Endothelial cell of umbilical vein (primary cell): ENCODE measurements around the gene EFHC2. TPM values are rescaled to one million over a fixed set of nuclear protein-coding genes. Genes with fewer than 3 reads are reported as not detected.

Experiments used
- BruUV-seq: library from RNA; stranded (reverse); fragments of 400-500 nt; replicated peaks from 2 replicates; lab custom pipeline; 2021; lab: Mats Ljungman, UMichigan
- CTCF ChIA-PET: fragments of 300-600, 350-600 bp; sonication (Branson Sonifier 250); formaldehyde crosslinking; loops from one replicate; lab custom pipeline; 2021; ENCODE audit warnings: antibody characterized with exemption, inconsistent platforms; lab: Charles Lee
- POLR2A ChIA-PET: fragments of 300-600, 350-600 bp; sonication (Branson Sonifier 250); formaldehyde crosslinking; loops from one replicate; lab custom pipeline; 2021; ENCODE audit warnings: antibody characterized with exemption, inconsistent platforms; lab: Charles Lee
- DNase-seq: peaks from one replicate; pipeline ENCODE4 v3.0.0-alpha.2; 2011; ENCODE audit warnings: low read depth, low spot score
- FAIRE-seq: peaks from 2 replicates; lab custom pipeline; 2011; peaks lifted over from hg19 to GRCh38; lab: Jason Lieb, UNC
- H2AFZ ChIP-seq: 2 replicates; pipeline ENCODE4 v1.6.0; 2012; ENCODE audit warnings: low read depth, low read length, control low read depth, inconsistent platforms
- H3K27ac ChIP-seq: 2 replicates; pipeline ENCODE4 v1.5.1; 2011; ENCODE audit warnings: low read depth, mild to moderate bottlenecking, control low read depth, low read length, moderate library complexity; ENCODE audit not compliant: insufficient read depth
- H3K27me3 ChIP-seq, 2 experiments: 2 replicates each; pipeline versions ENCODE4 v1.6.0 to v1.6.1; 2011; ENCODE audit warnings: low read length in 2 of 2, mixed read lengths in 1 of 2; ENCODE audit not compliant: control insufficient read depth in 2 of 2, insufficient read depth in 2 of 2
- H3K36me3 ChIP-seq, 2 experiments: 2 replicates in 1 of 2; 3 replicates in 1 of 2; pipeline ENCODE4 v1.5.1; 2011; ENCODE audit warnings: low read length in 2 of 2, mild to moderate bottlenecking in 1 of 2, moderate library complexity in 1 of 2; ENCODE audit not compliant: control insufficient read depth in 2 of 2, insufficient read depth in 2 of 2; ENCODE audit errors: extremely low read depth in 1 of 2
- H3K4me1 ChIP-seq: 3 replicates; pipeline ENCODE4 v1.5.1; 2011; ENCODE audit warnings: mild to moderate bottlenecking, low read length; ENCODE audit not compliant: control insufficient read depth, insufficient read depth; ENCODE audit errors: extremely low read depth
- H3K4me2 ChIP-seq: 2 replicates; pipeline ENCODE4 v1.6.1; 2011; ENCODE audit warnings: low read length, control low read depth, mixed read lengths; ENCODE audit not compliant: insufficient read depth
- H3K4me3 ChIP-seq, 3 experiments: fragments of 200-600 bp in 1 of 3; sonication (generic), shearing (Covaris generic) in 1 of 3; replicated peaks in 1 of 3; 2 replicates each; pipeline ENCODE4 v1.5.1; 2011 to 2016; ENCODE audit warnings: control low read depth in 3 of 3, low read length in 3 of 3, mild to moderate bottlenecking in 2 of 3, inconsistent platforms in 1 of 3, low read depth in 1 of 3, moderate library complexity in 1 of 3; ENCODE audit not compliant: insufficient read depth in 1 of 3
- H3K79me2 ChIP-seq: 2 replicates; pipeline ENCODE4 v1.6.0; 2012; ENCODE audit warnings: low read length, inconsistent platforms; ENCODE audit not compliant: control insufficient read depth, insufficient read depth
- H3K9ac ChIP-seq: replicated peaks from 2 replicates; pipeline ENCODE3; 2011; ENCODE audit warnings: low read length, control low read depth; ENCODE audit not compliant: insufficient read depth; ENCODE audit errors: extremely low read depth
- H3K9me1 ChIP-seq: replicated peaks from 3 replicates; pipeline ENCODE4 v1.6.0; 2011; ENCODE audit warnings: mild to moderate bottlenecking, low read length; ENCODE audit not compliant: control insufficient read depth, insufficient read depth; ENCODE audit errors: extremely low read depth
- H3K9me3 ChIP-seq: replicated peaks from 2 replicates; pipeline ENCODE4 v1.5.1; 2012; ENCODE audit warnings: low read length, inconsistent platforms; ENCODE audit not compliant: control insufficient read depth, insufficient read depth
- H4K20me1 ChIP-seq: replicated peaks from 2 replicates; pipeline ENCODE3; 2011; ENCODE audit warnings: mild to moderate bottlenecking, low read length; ENCODE audit not compliant: control insufficient read depth, insufficient read depth; ENCODE audit errors: extremely low read depth
- CTCF ChIP-seq, 2 donors: IDR thresholded peaks; 1 replicate in 1 of 2; 2 replicates in 1 of 2; pipeline ENCODE4 v1.5.1; 2011; ENCODE audit warnings: low read length in 2 of 2, mild to moderate bottlenecking in 2 of 2, moderate library complexity in 2 of 2, control low read depth in 1 of 2, inconsistent platforms in 1 of 2, low read depth in 1 of 2; ENCODE audit not compliant: insufficient read depth in 1 of 2; ENCODE audit errors: extremely low read depth in 1 of 2
- EZH2 ChIP-seq: IDR thresholded peaks from 2 replicates; pipeline ENCODE4 v1.6.1; 2012; ENCODE audit warnings: borderline replicate concordance, low read depth, mild to moderate bottlenecking, moderate library complexity, low read length, inconsistent platforms; ENCODE audit not compliant: severe bottlenecking
- FOS ChIP-seq: IDR thresholded peaks from 2 replicates; pipeline ENCODE4 v1.6.1; 2011; ENCODE audit warnings: mild to moderate bottlenecking, low read length, moderate library complexity, borderline replicate concordance; ENCODE audit not compliant: insufficient read depth
- GATA2 ChIP-seq: IDR thresholded peaks from 2 replicates; pipeline ENCODE4 v1.7.0; 2011; ENCODE audit warnings: low read depth, mild to moderate bottlenecking, moderate library complexity, mixed read lengths, low read length; ENCODE audit not compliant: insufficient read length, insufficient read depth
- JUN ChIP-seq: IDR thresholded peaks from 2 replicates; pipeline ENCODE4 v1.6.1; 2011; ENCODE audit warnings: borderline replicate concordance, low read depth; ENCODE audit not compliant: insufficient read length, insufficient read depth
- MYC ChIP-seq: IDR thresholded peaks from one replicate; pipeline ENCODE4 v1.6.1; 2011; ENCODE audit warnings: mild to moderate bottlenecking, low read depth, low read length
- POLR2A ChIP-seq: IDR thresholded peaks from 2 replicates; pipeline ENCODE4 v1.6.1; 2012; ENCODE audit warnings: low read depth, mild to moderate bottlenecking, control low read depth, low read length
- POLR2AphosphoS5 ChIP-seq: IDR thresholded peaks from 2 replicates; pipeline ENCODE4 v1.6.1; 2012; ENCODE audit warnings: low read depth, mild to moderate bottlenecking, control low read depth, low read length, moderate library complexity; ENCODE audit not compliant: insufficient read depth
- dilution Hi-C: fragments of 300-500 bp; cut with MboI; formaldehyde crosslinking; loops from one replicate; pipeline ENCODE4 v1.15.0; 2019; ENCODE audit warnings: low sequenced_read_pairs; ENCODE audit not compliant: extremely low pct_ligation_motif_present
- intact Hi-C: fragments of 100-400 bp; cut with micrococcal nuclease; formaldehyde crosslinking; loops from one replicate; pipeline ENCODE4 v1.10.0; 2022
- polyA plus RNA-seq, 4 experiments: library from polyadenylated mRNA; depleted of rRNA in 3 of 4; stranded (reverse) in 3 of 4; unstranded in 1 of 4; fragments of >200 nt; gene quantifications; 2 replicates each; pipeline versions ENCODE4 v1.2.1 to v1.2.3, GENCODE V29; 2011 to 2012; ENCODE audit warnings: missing spikeins in 1 of 4
- total RNA-seq: library from RNA; stranded (reverse); gene quantifications from 2 replicates; pipeline ENCODE4 v1.2.3, GENCODE V29; 2021
- TF ChIP-seq, protein P1 (sequence below): IDR thresholded peaks from 2 replicates; pipeline ENCODE4 v1.6.1; 2011; ENCODE audit not compliant: insufficient read depth, insufficient read length

The EFHC2 gene
- total and polyA plus RNA-seq, 2 donors (not counting 3 experiments of a cell fraction or from before 2014, with no cell fraction given), result not detected

GRCh38 chrX:44202596-44202995 is 140.9 kb downstream of the EFHC2 start:
- Histone ChIP-seq H3K4me3 (no peak overlapping the region), H3K27me3 (no peaks in the 10 kb centered on the region), H3K9me1 (no peaks in the 10 kb centered on the region), H3K9me3 (no peaks in the 10 kb centered on the region), H3K4me1 (no peaks in the 10 kb centered on the region), H3K4me2 (no peak overlapping the region), H3K79me2 (no peaks in the 10 kb centered on the region), H3K36me3 (no peaks in the 10 kb centered on the region), H3K27ac (no peak overlapping the region), H4K20me1 (no peaks in the 10 kb centered on the region), H2AFZ (no peak overlapping the region), H3K9ac (no peak overlapping the region)
- CTCF ChIA-PET, result no interaction called here
- intact Hi-C loops, result no loop called here
- no peak for DNase-seq
- FAIRE-seq, result no peak
- POLR2A ChIA-PET, result no interaction called here
- BruUV-seq, result no TSS peak
- dilution Hi-C loops, result no loop called here
- TF ChIP-seq EZH2 (no peak), POLR2A (no peak), GATA2 (no peak)
- TF ChIP-seq, protein P1, sequence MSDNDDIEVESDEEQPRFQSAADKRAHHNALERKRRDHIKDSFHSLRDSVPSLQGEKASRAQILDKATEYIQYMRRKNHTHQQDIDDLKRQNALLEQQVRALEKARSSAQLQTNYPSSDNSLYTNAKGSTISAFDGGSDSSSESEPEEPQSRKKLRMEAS, result no peak

- H4K20me1 ChIP-seq, result no peaks in the 10 kb centered on the region
- ChIA-PET CTCF (interaction anchor here (1.0 kb wide), 1 partner anchor 353 kb away, joined by 3 read pairs; no protein-coding TSS in a partner anchor), POLR2A (no interaction called here)
- H3K4me2 ChIP-seq, result no peak overlapping the region
- intact Hi-C loops, result no loop called here
- H3K79me2 ChIP-seq, result no peaks in the 10 kb centered on the region
- DNase-seq (no peak), FAIRE-seq (no peak)
- no peaks in the 10 kb centered on the region for H3K27me3 ChIP-seq
- no peak overlapping the region for H3K9ac ChIP-seq
- no TSS peak for BruUV-seq
- no peak overlapping the region for H2AFZ ChIP-seq
- no peaks in the 10 kb centered on the region for H3K9me3 ChIP-seq
- dilution Hi-C loops, result no loop called here
- no peaks in the 10 kb centered on the region for H3K4me1 ChIP-seq
- no peak overlapping the region for H3K27ac ChIP-seq
- H3K9me1 ChIP-seq, result no peaks in the 10 kb centered on the region
- TF ChIP-seq, protein P1, result no peak
- no peak for TF ChIP-seq JUN
- no peak for TF ChIP-seq MYC
- no peak for TF ChIP-seq FOS
- TF ChIP-seq EZH2, result no peak
- no peak for TF ChIP-seq POLR2AphosphoS5
- no peak for TF ChIP-seq GATA2
- no peak for TF ChIP-seq POLR2A
- TF ChIP-seq CTCF (IDR thresholded peaks at IDR 0.05; ENCODE audit: extremely low read depth in 1 of 2, insufficient read depth in 1 of 2, low read depth in 1 of 2, low read length in 2 of 2), result no peak
- H3K36me3 ChIP-seq, result no peaks in the 10 kb centered on the region
- H3K4me3 ChIP-seq, result no peak overlapping the region
Observed at GRCh38 chrX:44189116-44189515, 154.4 kb downstream of the EFHC2 start.
